ENCODE measurements around the gene ARHGEF4.

ARHGEF4 gene

DNA sequence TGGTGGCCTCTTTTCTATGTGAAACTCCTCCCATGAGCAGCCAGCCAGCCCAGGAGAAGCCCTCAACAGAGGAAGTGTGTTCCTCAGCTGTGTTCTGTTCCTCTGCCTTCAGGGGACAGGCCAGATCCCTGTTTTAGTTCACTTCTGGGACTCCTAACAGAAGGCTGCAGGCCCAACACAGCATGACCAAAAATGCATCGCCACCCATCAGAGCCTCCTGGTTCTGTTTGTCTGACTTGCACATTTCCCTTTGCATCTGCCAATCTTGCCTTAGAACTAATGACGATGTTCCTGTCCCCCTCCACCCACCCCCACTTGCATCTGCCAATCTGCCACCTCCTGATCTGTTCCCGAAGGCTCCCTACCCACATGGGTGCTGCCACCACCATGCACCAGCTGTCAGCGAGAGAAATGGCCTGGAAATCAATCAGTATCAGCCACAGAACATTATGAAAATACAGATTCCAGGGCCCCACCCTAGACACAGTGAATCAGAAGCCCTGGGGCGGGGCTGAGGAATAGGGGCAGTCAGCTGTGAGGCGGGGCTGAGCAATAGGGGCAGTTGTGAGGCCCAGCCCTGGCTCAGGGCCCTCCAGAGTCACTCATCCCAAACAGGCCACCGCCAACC, 205.5 kb downstream of the ARHGEF4 start:
- Histone ChIP-seq H3K4me3 (ENCODE audit: low read length) (no peak overlapping the region), H3K4me1 (ENCODE audit: insufficient read depth, low read length) (no peaks in the 10 kb centered on the region), H3K27ac (ENCODE audit: low read depth, low read length) (no peak overlapping the region), H3K9me3 (ENCODE audit: insufficient read depth, low read depth, low read length) (no peaks in the 10 kb centered on the region), H3K9ac (ENCODE audit: low read depth, low read length) (no peak overlapping the region), H3K36me3 (ENCODE audit: insufficient read depth, low read length) (peaks cover 20% of the 10 kb centered on the region), H3K27me3 (ENCODE audit: insufficient read depth, low read length) (no peaks in the 10 kb centered on the region; the same call in 1 of the 2 replicates)
- 93% methylated on average over 7 of the region's 7 CpGs for WGBS

DNA sequence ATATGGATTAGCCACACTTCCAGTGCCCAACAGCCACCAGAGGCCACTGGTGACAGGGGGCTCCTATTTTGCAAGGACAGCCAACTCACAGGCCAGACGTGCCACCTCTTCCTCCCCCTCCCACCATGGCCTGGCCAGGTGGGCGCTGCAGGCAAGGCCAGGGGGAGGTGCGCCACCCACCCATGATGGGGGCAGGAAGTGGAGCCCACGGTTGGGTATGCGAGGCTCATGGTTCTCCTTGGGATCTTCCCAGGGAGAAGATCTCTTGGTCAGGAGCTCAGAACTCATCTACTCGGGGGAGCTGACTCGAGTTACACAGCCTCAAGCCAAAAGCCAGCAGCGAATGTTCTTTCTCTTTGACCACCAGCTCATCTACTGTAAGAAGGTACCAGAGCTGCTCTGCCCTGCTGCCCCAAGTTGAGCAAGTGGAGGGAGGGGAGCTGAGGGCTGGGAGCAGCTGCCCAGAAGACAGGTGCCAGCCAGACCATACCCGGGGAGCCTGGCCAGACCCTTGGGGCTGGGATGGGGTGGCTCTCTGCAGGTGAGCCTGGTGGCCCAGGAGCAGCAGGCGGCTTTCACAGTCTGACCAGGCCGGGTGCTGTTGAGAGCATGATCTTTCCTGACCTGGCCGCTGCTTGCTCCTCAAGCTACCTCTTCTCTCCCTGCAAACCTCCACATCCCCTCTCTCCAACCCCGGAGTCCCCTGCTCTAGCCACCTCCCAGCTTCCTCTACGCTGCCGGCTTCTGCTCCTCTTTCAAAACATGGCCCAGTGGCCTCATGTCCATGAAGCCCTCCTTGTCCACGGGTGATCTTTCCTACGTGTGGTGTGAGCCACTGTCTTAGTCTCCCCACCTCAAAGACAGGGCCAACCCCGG, 206.7 kb downstream of the ARHGEF4 start:
- no peak overlapping the region for H3K4me3 ChIP-seq (ENCODE audit: low read length)
- no peak overlapping the region for H3K9ac ChIP-seq (ENCODE audit: low read depth, low read length)

DNA sequence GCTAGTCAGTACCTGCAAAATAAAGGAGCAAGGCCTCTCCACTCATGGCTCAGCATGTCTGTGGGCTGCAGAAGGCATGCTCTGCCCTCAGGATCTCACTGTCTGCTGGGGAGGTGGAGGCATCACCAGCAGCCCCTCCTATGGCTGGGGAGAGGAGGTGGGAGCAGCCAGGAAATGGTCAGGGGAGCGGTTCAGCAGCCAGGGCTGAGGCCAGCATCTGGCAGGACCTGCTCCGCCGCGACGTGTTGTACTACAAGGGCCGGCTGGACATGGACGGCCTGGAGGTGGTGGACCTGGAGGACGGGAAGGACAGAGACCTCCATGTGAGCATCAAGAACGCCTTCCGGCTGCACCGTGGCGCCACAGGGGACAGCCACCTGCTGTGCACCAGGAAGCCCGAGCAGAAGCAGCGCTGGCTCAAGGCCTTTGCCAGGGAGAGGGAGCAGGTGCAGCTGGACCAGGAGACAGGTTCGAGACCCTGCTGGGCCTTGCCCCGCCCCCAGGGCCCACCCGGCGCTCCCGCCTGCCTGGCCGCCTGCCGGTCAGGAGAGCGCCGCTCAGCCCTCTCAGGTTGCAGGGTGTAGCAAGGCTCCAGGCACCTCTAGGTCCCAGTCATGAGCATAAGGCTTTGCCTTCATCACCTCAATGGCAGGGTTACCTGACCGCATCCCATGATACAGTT, 207.5 kb downstream of the ARHGEF4 start:
- H3K9me3 ChIP-seq (ENCODE audit: insufficient read depth, low read depth, low read length), result no peaks in the 10 kb centered on the region
- no peaks in the 10 kb centered on the region for H3K27me3 ChIP-seq (ENCODE audit: insufficient read depth, low read length)
- 90% methylated on average over 24 of the region's 24 CpGs for WGBS
- H3K4me3 ChIP-seq (ENCODE audit: low read length), result no peak overlapping the region
- no peak overlapping the region for H3K27ac ChIP-seq (ENCODE audit: low read depth, low read length)
- H3K9ac ChIP-seq (ENCODE audit: low read depth, low read length), result no peak overlapping the region
- H3K36me3 ChIP-seq (ENCODE audit: insufficient read depth, low read length), result peaks cover 39% of the 10 kb centered on the region
- H3K4me1 ChIP-seq (ENCODE audit: insufficient read depth, low read length), result no peaks in the 10 kb centered on the region

More for the DNA sequence above, 206.7 kb downstream of the ARHGEF4 start:
- no peaks in the 10 kb centered on the region for H3K4me1 ChIP-seq (ENCODE audit: insufficient read depth, low read length)
- no peaks in the 10 kb centered on the region for H3K27me3 ChIP-seq (ENCODE audit: insufficient read depth, low read length)
- H3K36me3 ChIP-seq (ENCODE audit: insufficient read depth, low read length), result peaks cover 31% of the 10 kb centered on the region
- 92% methylated on average over 18 of the region's 18 CpGs for WGBS
- H3K27ac ChIP-seq (ENCODE audit: low read depth, low read length), result no peak overlapping the region
- no peaks in the 10 kb centered on the region for H3K9me3 ChIP-seq (ENCODE audit: insufficient read depth, low read depth, low read length)

DNA sequence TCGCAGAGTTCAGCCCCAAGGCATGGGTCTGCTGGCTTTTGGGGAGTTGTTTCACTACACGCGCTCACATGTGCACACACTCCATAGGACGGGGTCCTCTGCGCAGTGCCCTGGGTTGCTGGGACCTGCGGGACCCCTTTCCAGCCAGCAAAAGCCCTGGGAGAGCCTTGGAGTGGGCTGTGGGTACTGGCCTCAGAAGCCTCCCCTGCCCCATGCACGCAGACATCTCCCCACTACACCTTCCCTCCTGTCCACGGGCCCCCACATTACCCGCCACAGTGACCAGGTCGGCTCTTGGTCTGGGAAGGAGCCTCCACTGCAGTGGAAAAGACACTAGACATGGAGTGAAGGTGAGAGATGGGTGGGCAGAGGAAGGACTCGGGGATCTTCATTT, 208.0 kb downstream of the ARHGEF4 start:
- Histone ChIP-seq H3K9me3 (ENCODE audit: insufficient read depth, low read depth, low read length) (no peaks in the 10 kb centered on the region), H3K4me1 (ENCODE audit: insufficient read depth, low read length) (no peaks in the 10 kb centered on the region), H3K9ac (ENCODE audit: low read depth, low read length) (no peak overlapping the region), H3K27me3 (ENCODE audit: insufficient read depth, low read length) (no peaks in the 10 kb centered on the region), H3K36me3 (ENCODE audit: insufficient read depth, low read length) (peaks cover 45% of the 10 kb centered on the region), H3K27ac (ENCODE audit: low read depth, low read length) (no peak overlapping the region), H3K4me3 (ENCODE audit: low read length) (no peak overlapping the region)
- WGBS, result 91% methylated on average over 10 of the region's 11 CpGs

DNA sequence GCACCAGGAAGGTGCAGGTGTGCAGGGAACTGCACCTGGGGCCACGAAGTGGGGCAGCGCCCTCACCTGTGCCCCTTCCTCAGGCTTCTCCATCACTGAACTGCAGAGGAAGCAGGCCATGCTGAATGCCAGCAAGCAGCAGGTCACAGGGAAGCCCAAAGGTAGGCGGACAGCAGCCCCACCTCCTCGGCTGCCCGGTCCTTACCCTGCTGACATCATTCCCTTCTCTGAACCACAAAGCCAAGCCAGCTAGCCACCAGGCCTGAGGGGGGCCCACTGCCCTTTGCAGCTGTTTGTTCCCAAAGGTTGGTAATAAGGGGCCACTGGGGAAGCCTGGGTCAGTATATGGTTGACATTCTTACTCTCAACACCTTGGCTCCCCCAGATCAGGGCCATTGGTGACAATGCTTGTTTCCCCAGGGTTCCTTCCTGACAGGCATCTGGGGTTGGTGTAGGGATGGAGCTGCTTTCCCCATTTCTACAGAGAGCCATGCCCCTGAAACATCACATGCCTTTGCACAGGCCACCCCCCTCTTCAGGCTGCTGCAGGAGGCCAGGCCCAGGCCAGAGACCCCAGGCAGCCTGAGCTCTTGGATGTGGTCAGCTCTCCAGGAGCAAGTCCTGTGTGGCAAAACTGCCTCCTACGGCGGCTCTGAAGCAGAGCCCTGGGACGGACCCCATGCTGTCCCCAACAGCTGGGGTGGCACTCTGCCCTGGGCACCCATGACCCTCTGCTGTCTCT, 208.7 kb downstream of the ARHGEF4 start:
- Histone ChIP-seq H3K27me3 (ENCODE audit: insufficient read depth, low read length) (no peaks in the 10 kb centered on the region), H3K36me3 (ENCODE audit: insufficient read depth, low read length) (peaks cover 52% of the 10 kb centered on the region), H3K4me1 (ENCODE audit: insufficient read depth, low read length) (no peaks in the 10 kb centered on the region), H3K9ac (ENCODE audit: low read depth, low read length) (no peak overlapping the region), H3K9me3 (ENCODE audit: insufficient read depth, low read depth, low read length) (no peaks in the 10 kb centered on the region), H3K4me3 (ENCODE audit: low read length) (no peak overlapping the region), H3K27ac (ENCODE audit: low read depth, low read length) (no peak overlapping the region)
- whole genome bisulfite sequencing, result 93% methylated on average over 8 of the region's 8 CpGs

DNA sequence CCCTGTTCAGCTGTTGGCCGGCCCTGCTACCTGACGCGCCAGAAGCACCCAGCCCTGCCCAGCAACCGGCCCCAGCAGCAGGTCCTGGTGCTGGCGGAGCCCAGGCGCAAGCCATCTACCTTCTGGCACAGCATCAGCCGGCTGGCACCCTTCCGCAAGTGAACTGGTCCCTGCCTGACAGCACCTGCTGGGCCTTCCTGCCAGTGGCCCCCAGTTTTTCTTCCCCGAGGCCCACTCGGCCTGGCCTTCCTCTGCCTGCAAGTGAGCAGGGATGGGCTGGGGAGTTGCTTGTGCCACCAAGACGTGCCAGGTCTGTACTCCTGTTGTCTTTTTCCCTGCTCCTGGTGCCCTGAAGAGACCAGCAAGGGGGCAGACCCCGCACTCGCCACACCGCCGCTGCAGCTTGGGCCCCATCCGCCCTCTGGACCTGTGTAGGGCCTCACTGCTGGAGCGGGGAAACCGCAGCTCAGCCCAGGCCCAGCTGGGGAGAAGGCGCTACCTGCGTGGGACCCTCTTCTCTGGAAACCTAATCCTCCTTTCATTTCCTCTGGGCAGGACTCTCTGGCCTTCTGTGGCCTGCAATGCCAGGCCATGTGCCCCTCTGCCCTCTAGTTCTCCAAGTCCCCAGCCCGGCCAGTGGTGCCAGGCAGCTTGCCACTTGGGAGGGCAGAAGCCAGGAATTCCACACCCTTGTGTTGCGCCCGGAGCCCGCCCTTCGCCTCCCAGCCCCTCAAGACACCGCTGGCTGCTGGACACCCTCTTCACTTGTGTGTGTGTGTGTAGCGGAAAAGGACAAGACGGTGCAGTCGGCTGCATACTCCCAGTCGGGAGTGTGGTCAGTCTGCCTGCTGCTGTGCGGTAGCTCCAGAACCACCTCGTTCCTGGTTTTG, 209.6 kb downstream of the ARHGEF4 start:
- Histone ChIP-seq H3K9ac (ENCODE audit: low read depth, low read length) (no peak overlapping the region), H3K4me1 (ENCODE audit: insufficient read depth, low read length) (no peaks in the 10 kb centered on the region), H3K9me3 (ENCODE audit: insufficient read depth, low read depth, low read length) (no peaks in the 10 kb centered on the region), H3K27me3 (ENCODE audit: insufficient read depth, low read length) (no peaks in the 10 kb centered on the region), H3K36me3 (ENCODE audit: insufficient read depth, low read length) (peaks cover 57% of the 10 kb centered on the region), H3K4me3 (ENCODE audit: low read length) (no peak overlapping the region), H3K27ac (ENCODE audit: low read depth, low read length) (no peak overlapping the region)
- WGBS, result 94% methylated on average over 32 of the region's 32 CpGs

DNA sequence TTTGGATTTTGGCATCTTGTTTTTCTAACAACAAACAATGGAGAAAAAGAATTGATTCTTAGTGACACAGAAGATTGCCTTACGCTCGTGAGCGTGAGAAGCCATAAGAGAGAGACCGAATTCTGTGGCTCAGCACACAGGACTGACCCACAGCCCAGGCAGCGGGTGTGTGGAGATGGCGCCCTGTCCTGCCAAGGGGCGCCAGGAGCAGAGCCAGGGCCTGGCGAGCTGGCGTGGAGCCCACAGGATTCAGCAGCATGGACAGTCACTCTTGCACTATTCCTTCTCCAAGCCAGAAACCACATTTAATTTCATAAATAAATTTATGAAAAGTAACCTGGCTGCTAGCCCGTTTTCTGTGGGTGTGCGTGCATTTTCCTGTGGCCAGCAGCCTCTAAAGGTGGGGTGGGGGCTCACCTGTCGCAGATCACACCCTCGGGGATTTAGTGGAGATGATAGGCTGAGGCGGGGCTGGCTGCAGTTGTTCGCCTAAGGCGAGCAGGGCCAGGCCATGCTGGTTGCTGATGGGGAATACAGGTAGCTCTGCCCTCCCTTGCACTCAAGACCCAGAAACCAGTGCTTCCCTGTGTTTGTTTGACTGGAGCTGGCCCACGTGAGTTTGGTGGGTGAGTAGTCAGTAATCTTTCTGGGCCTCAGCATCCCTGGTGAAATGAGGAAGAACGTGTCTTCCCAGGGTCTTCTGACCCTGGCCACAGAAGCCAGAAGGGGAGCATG, 210.4 kb downstream of the ARHGEF4 start:
- Histone ChIP-seq H3K36me3 (ENCODE audit: insufficient read depth, low read length) (peaks cover 60% of the 10 kb centered on the region), H3K9ac (ENCODE audit: low read depth, low read length) (no peak overlapping the region), H3K27ac (ENCODE audit: low read depth, low read length) (no peak overlapping the region), H3K27me3 (ENCODE audit: insufficient read depth, low read length) (no peaks in the 10 kb centered on the region), H3K4me1 (ENCODE audit: insufficient read depth, low read length) (no peaks in the 10 kb centered on the region), H3K9me3 (ENCODE audit: insufficient read depth, low read depth, low read length) (no peaks in the 10 kb centered on the region), H3K4me3 (ENCODE audit: low read length) (no peak overlapping the region)
- WGBS, result 95% methylated on average over 18 of the region's 18 CpGs

DNA sequence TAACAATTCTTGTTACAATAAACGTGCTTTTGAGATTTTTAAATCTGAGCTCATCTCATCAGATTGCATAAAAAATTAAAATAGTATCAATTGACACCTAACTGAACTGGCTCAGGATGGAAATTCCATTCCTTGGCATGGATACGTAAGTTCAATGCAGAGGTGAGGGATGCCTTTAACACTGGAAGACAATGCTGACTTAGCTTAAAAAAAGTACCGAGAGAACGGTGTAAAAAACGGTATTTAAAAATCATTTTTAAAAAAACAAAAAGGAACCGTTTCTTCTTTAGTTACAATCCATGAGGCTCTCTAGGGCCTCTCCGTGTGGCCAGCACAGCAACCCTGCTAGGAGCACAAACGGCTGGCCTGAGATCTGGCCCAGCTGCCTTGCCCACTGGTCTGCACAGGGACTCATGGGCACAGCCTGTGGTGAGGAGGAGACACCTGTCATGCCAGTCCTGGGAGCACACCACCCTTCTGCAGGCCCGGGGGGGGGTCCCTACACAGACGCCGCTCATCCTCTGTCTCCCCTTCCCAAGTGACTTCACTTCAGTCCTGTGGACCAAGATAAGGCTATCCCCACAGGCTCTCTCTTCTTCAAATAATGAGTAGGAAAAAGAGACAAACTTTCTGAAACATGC, 211.3 kb downstream of the ARHGEF4 start:
- no peak overlapping the region for H3K27ac ChIP-seq (ENCODE audit: low read depth, low read length)
- 94% methylated on average over 11 of the region's 11 CpGs for WGBS
- H3K4me1 ChIP-seq (ENCODE audit: insufficient read depth, low read length), result no peaks in the 10 kb centered on the region
- no peaks in the 10 kb centered on the region for H3K9me3 ChIP-seq (ENCODE audit: insufficient read depth, low read depth, low read length)
- H3K27me3 ChIP-seq (ENCODE audit: insufficient read depth, low read length), result no peaks in the 10 kb centered on the region
- no peak overlapping the region for H3K4me3 ChIP-seq (ENCODE audit: low read length)
- H3K36me3 ChIP-seq (ENCODE audit: insufficient read depth, low read length), result peaks cover 67% of the 10 kb centered on the region
- no peak overlapping the region for H3K9ac ChIP-seq (ENCODE audit: low read depth, low read length)

DNA sequence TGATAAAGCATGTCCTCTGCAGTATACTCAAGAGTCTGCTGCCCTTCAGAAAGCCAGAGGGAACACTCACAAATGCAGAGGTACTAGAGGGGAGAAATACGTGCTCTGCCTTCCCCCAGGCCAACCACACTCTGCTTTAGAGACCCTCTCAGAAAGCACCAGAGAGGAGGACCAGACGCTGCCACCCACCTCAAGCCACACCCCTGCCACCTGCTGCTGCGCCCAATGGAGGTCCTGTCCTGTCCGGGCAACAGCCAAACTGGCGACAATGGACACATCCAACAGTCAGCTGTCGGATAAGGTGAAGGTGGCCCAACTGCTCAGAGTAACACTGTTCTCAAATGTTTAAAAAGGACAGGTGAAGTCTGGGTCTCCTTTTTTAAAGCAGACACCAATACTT, 211.9 kb downstream of the ARHGEF4 start:
- Histone ChIP-seq H3K4me1 (ENCODE audit: insufficient read depth, low read length) (no peaks in the 10 kb centered on the region), H3K27ac (ENCODE audit: low read depth, low read length) (no peak overlapping the region), H3K36me3 (ENCODE audit: insufficient read depth, low read length) (peaks cover 73% of the 10 kb centered on the region), H3K9ac (ENCODE audit: low read depth, low read length) (no peak overlapping the region), H3K9me3 (ENCODE audit: insufficient read depth, low read depth, low read length) (no peaks in the 10 kb centered on the region), H3K4me3 (ENCODE audit: low read length) (no peak overlapping the region), H3K27me3 (ENCODE audit: insufficient read depth, low read length) (no peaks in the 10 kb centered on the region)
- WGBS, result 92% methylated on average over 5 of the region's 6 CpGs

Measured in HUES64 (cell line).